Liver (tissue), 9 donors: ENCODE measurements around the gene SMIM44. TPM values are rescaled to one million over a fixed set of nuclear protein-coding genes. Genes with fewer than 3 reads are reported as not detected.

Experiments used
- DNase-seq: peaks from one replicate; pipeline ENCODE4 v3.0.0-alpha.2; 2017; ENCODE audit warnings: low spot score
- H3K27ac ChIP-seq, 2 donors: one replicate each; pipeline ENCODE4 v1.7.0; 2013; ENCODE audit warnings: inconsistent platforms in 2 of 2, low read length in 2 of 2, control low read depth in 1 of 2, low read depth in 1 of 2, mild to moderate bottlenecking in 1 of 2
- H3K27me3 ChIP-seq, 4 donors: one replicate each; pipeline versions ENCODE4 v1.6.1 to v1.7.0; 2013; ENCODE audit warnings: low read length in 3 of 4, inconsistent platforms in 1 of 4, mild to moderate bottlenecking in 1 of 4, moderate library complexity in 1 of 4; ENCODE audit not compliant: control insufficient read depth in 4 of 4, insufficient read depth in 4 of 4
- H3K36me3 ChIP-seq, 4 donors: one replicate each; pipeline versions ENCODE4 v1.6.1 to v1.7.0; 2013; ENCODE audit warnings: low read length in 3 of 4, mild to moderate bottlenecking in 3 of 4, low read depth in 1 of 4, moderate library complexity in 1 of 4; ENCODE audit not compliant: control insufficient read depth in 4 of 4, insufficient read depth in 3 of 4
- H3K4me1 ChIP-seq, 4 donors: one replicate each; pipeline versions ENCODE4 v1.6.1 to v1.7.0; 2013; ENCODE audit warnings: low read length in 3 of 4, mild to moderate bottlenecking in 3 of 4, moderate library complexity in 1 of 4; ENCODE audit not compliant: control insufficient read depth in 4 of 4, insufficient read depth in 4 of 4
- H3K4me3 ChIP-seq, 3 donors: one replicate each; pipeline versions ENCODE4 v1.6.1 to v1.7.0; 2013; ENCODE audit warnings: low read length in 3 of 3, control low read depth in 1 of 3, low read depth in 1 of 3, mild to moderate bottlenecking in 1 of 3
- H3K9ac ChIP-seq, 2 donors: one replicate each; pipeline ENCODE4 v1.7.0; 2013; ENCODE audit warnings: low read length in 2 of 2, mild to moderate bottlenecking in 2 of 2, moderate library complexity in 2 of 2, control low read depth in 1 of 2, low read depth in 1 of 2
- H3K9me3 ChIP-seq, 4 donors: one replicate each; pipeline versions ENCODE4 v1.6.1 to v1.7.0; 2013; ENCODE audit warnings: low read length in 3 of 4; ENCODE audit not compliant: control insufficient read depth in 4 of 4
- EGR1 ChIP-seq, 2 donors: IDR thresholded peaks; 2 replicates each; pipeline ENCODE4 v1.6.1; 2016 to 2018; ENCODE audit warnings: antibody characterized with exemption in 2 of 2, low read depth in 2 of 2
- FOXA2 ChIP-seq: IDR thresholded peaks from 2 replicates; pipeline ENCODE4 v1.6.1; 2016; ENCODE audit warnings: antibody characterized with exemption
- GABPA ChIP-seq, 2 donors: IDR thresholded peaks in 1 of 2; conservative IDR thresholded peaks in 1 of 2; 2 replicates each; pipeline ENCODE4 v1.6.1; 2016; ENCODE audit warnings: antibody characterized with exemption in 2 of 2, mild to moderate bottlenecking in 1 of 2, moderate library complexity in 1 of 2
- JUND ChIP-seq, 2 donors: IDR thresholded peaks; 2 replicates each; pipeline ENCODE4 v1.6.1; 2016; ENCODE audit warnings: antibody characterized with exemption in 2 of 2
- NR2F2 ChIP-seq: IDR thresholded peaks from 2 replicates; pipeline ENCODE4 v1.6.1; 2016; ENCODE audit warnings: antibody characterized with exemption
- RAD21 ChIP-seq, 2 donors: IDR thresholded peaks; 2 replicates each; pipeline ENCODE4 v1.6.1; 2016; ENCODE audit warnings: antibody characterized with exemption in 2 of 2, mild to moderate bottlenecking in 2 of 2
- RXRA ChIP-seq, 2 donors: IDR thresholded peaks; 2 replicates each; pipeline ENCODE4 v1.6.1; 2017 to 2018; ENCODE audit warnings: antibody characterized with exemption in 2 of 2, mild to moderate bottlenecking in 1 of 2
- SP1 ChIP-seq: IDR thresholded peaks from 2 replicates; pipeline ENCODE4 v1.6.1; 2018; ENCODE audit warnings: antibody characterized with exemption, mild to moderate bottlenecking
- TAF1 ChIP-seq: conservative IDR thresholded peaks from 2 replicates; pipeline ENCODE4 v1.6.1; 2016; ENCODE audit warnings: antibody characterized with exemption, mild to moderate bottlenecking
- YY1 ChIP-seq: IDR thresholded peaks from 2 replicates; pipeline ENCODE4 v1.6.1; 2016; ENCODE audit warnings: antibody characterized with exemption, mild to moderate bottlenecking
- WGBS: extraction: QIAGEN DNeasy Blood & Tissue Kit; methylation state at CpG from one replicate; pipeline ENCODE4 v1.1.7; 2013; 5-methylcytosine and 5-hydroxymethylcytosine counted together
- polyA plus RNA-seq, 2 donors: library from polyadenylated mRNA; stranded (reverse) in 1 of 2; unstranded in 1 of 2; fragments of 200-250 nt in 1 of 2; fragments of >200 nt in 1 of 2; fragmentation: Nextera tagmentation in 1 of 2; extraction: Ambion mirVana in 1 of 2; gene quantifications; one replicate each; pipeline versions ENCODE4 v1.2.1 to v1.2.3, GENCODE V29; 2013 to 2015
- total RNA-seq, 2 donors: library from RNA; depleted of rRNA; stranded (reverse); fragments of >200 nt; gene quantifications; one replicate each; pipeline ENCODE4 v1.2.3, GENCODE V29; 2014
- TF ChIP-seq, protein P1 (sequence below): IDR thresholded peaks from 2 replicates; pipeline ENCODE4 v1.6.1; 2016; ENCODE audit warnings: antibody characterized with exemption, mild to moderate bottlenecking
- donor health status: healthy.
- donor health status: healthy.
- donor health status: healthy.
- donor health status: healthy.
- donor health status: healthy.

Gene SMIM44
- total and polyA plus RNA-seq, 4 donors, result not detected

- no peak for DNase-seq
- no peak overlapping the region for H3K27ac ChIP-seq
- WGBS, result 90% methylated on average over 58 of the region's 58 CpGs
- H3K9me3 ChIP-seq, result no peaks in the 10 kb centered on the region
- TF ChIP-seq JUND (IDR thresholded peaks at IDR 0.05) (no peak), EGR1 (IDR thresholded peaks at IDR 0.05; ENCODE audit: low read depth in 2 of 2) (no peak)
- H3K9ac ChIP-seq, result no peak overlapping the region
- no peaks in the 10 kb centered on the region for H3K27me3 ChIP-seq
- peaks cover 4 to 14% (median 6%) of the 10 kb centered on the region in 4 donors for H3K36me3 ChIP-seq
- no peak overlapping the region for H3K4me3 ChIP-seq
- H3K4me1 ChIP-seq, result peaks cover 14 to 37% (median 22%) of the 10 kb centered on the region in 4 donors
Observed at GRCh38 chr19:3462991-3463713, 20.1 kb downstream of the SMIM44 start.

- Histone ChIP-seq H3K4me3 (no peak overlapping the region), H3K27me3 (no peaks in the 10 kb centered on the region), H3K27ac (peak overlapping the region; percentile 82 to 94), H3K9ac (no peak overlapping the region), H3K9me3 (no peaks in the 10 kb centered on the region), H3K36me3 (peaks cover 12 to 31% (median 15%) of the 10 kb centered on the region in 4 donors), H3K4me1 (peaks cover 4 to 35% (median 18%) of the 10 kb centered on the region in 4 donors)
- TF ChIP-seq TAF1 (no peak), JUND (IDR thresholded peaks at IDR 0.05) (peak in 1 of 2 donors; percentile 10), FOXA2 (no peak), NR2F2 (peak; percentile 4)
- TF ChIP-seq, protein P1, sequence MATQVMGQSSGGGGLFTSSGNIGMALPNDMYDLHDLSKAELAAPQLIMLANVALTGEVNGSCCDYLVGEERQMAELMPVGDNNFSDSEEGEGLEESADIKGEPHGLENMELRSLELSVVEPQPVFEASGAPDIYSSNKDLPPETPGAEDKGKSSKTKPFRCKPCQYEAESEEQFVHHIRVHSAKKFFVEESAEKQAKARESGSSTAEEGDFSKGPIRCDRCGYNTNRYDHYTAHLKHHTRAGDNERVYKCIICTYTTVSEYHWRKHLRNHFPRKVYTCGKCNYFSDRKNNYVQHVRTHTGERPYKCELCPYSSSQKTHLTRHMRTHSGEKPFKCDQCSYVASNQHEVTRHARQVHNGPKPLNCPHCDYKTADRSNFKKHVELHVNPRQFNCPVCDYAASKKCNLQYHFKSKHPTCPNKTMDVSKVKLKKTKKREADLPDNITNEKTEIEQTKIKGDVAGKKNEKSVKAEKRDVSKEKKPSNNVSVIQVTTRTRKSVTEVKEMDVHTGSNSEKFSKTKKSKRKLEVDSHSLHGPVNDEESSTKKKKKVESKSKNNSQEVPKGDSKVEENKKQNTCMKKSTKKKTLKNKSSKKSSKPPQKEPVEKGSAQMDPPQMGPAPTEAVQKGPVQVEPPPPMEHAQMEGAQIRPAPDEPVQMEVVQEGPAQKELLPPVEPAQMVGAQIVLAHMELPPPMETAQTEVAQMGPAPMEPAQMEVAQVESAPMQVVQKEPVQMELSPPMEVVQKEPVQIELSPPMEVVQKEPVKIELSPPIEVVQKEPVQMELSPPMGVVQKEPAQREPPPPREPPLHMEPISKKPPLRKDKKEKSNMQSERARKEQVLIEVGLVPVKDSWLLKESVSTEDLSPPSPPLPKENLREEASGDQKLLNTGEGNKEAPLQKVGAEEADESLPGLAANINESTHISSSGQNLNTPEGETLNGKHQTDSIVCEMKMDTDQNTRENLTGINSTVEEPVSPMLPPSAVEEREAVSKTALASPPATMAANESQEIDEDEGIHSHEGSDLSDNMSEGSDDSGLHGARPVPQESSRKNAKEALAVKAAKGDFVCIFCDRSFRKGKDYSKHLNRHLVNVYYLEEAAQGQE, result no peak
- WGBS, result 89% methylated on average over 15 of the region's 15 CpGs
- no peak for DNase-seq
Observed at GRCh38 chr19:3459965-3460582, 23.2 kb downstream of the SMIM44 start.

DNA sequence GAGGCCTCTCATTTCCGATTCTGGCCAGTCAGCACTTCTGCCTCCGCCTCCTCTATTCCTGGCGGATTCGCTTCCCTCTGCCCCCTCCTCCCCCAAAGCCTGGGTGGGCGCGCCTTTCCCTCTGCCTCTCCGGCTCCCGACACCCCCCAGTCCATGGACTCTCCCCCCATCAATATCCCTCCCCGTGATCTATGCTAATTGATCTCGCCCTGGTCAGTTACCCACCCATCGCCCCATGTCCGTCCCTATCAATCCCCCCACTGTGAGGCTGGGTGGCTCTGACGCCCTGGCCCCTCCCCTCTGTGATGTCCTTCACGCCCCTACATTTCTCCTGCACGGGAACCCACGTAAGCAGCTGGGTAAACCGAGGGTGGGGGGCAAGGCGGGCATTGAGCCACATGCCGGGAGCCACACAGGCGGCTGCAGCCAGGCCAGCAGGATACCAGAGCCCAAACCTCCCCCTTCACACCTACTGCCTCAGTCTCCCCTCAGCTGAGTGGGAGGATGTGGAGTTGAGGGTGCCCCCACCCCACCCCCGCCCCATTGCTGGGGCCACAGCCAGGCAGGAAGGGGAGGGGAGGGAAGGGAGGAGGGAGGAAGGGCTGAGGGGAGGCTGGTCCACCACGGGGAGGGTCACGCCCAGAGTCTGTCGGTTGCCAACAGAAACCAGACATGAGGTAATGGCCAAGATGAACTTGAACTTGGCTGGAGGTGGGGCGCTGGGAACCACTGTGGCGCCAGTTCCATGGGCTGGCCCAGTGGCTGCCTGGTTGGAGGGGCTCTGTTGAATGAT lies 24.0 kb downstream of the SMIM44 start:
- WGBS, result 35% methylated on average over 26 of the region's 26 CpGs
- DNase-seq, result peak; percentile 60
- peaks cover 18 to 39% (median 21%) of the 10 kb centered on the region in 4 donors for H3K36me3 ChIP-seq
- H3K9me3 ChIP-seq, result no peaks in the 10 kb centered on the region
- peak overlapping the region; percentile 82 to 94 for H3K27ac ChIP-seq
- H3K4me1 ChIP-seq, result peaks cover 4 to 35% (median 18%) of the 10 kb centered on the region in 4 donors
- H3K9ac ChIP-seq, result peak overlapping the region in 1 of 2 donors; percentile 53
- H3K27me3 ChIP-seq, result no peaks in the 10 kb centered on the region
- TF ChIP-seq SP1 (peak; percentile 14), RAD21 (IDR thresholded peaks at IDR 0.05) (no peak), JUND (IDR thresholded peaks at IDR 0.05) (peak; percentile 17 to 45), RXRA (IDR thresholded peaks at IDR 0.05) (peak; percentile 72 to 73), GABPA (IDR thresholded peaks at IDR 0.05 in 1 of 2, conservative IDR thresholded peaks at IDR 0.05 in 1 of 2) (peak in 1 of 2 donors; percentile 43), NR2F2 (peak; percentile 25), YY1 (no peak)
- H3K4me3 ChIP-seq, result no peak overlapping the region
